ENCODE data around the gene SLC37A1. TPM values are rescaled to one million over a fixed set of nuclear protein-coding genes. Genes with fewer than 3 reads are reported as not detected.

SLC37A1 gene
- total RNA-seq, 4 donors from 2014 or later: 66.0 to 249 (median 195) TPM

DNA sequence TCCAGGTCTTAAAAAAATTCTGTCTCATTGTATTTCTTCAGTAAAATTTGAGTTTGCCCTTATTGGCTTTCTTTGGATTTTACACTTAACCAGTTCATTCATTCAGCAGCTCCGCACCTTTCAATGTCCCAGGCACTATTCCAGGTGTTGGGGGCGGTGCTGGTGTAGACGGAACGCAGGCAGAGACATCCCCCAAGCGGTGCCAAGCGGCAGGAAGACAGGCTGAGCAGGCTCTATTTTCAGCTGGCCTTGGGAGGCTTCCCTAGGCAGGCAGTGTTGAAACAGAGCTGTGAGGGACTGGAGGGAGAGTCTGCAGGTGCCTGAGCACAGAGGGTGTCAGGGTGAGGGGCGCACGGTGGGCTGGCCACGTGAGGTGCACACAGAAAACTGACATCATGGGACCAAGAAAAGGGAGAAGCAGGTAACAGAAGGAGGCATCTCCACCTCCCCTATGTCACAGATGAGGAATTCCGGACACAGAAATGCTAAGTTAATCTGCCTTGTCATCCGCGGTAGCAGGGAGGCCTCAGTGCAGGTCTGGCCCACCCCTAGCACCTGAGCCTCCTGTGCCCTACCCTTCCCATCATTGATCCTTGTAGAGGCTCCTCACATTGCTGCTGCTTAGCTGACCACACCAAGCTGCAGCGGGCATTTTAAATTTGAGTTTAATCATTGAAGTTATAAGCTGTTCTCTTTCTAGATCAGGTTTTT, 40.8 kb downstream of the SLC37A1 start:
- Histone ChIP-seq H3K4me1 (no peaks in the 10 kb centered on the region), H3K27me3 (no peaks in the 10 kb centered on the region), H3K27ac (no peak overlapping the region), H3K36me3 (peaks cover 0 to 60% (median 0%) of the 10 kb centered on the region in 3 donors), H3K9me3 (no peaks in the 10 kb centered on the region), H3K4me3 (no peak overlapping the region)
- TF ChIP-seq, protein P1, sequence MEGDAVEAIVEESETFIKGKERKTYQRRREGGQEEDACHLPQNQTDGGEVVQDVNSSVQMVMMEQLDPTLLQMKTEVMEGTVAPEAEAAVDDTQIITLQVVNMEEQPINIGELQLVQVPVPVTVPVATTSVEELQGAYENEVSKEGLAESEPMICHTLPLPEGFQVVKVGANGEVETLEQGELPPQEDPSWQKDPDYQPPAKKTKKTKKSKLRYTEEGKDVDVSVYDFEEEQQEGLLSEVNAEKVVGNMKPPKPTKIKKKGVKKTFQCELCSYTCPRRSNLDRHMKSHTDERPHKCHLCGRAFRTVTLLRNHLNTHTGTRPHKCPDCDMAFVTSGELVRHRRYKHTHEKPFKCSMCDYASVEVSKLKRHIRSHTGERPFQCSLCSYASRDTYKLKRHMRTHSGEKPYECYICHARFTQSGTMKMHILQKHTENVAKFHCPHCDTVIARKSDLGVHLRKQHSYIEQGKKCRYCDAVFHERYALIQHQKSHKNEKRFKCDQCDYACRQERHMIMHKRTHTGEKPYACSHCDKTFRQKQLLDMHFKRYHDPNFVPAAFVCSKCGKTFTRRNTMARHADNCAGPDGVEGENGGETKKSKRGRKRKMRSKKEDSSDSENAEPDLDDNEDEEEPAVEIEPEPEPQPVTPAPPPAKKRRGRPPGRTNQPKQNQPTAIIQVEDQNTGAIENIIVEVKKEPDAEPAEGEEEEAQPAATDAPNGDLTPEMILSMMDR (IDR thresholded peaks at IDR 0.05): no peak
- peak in 1 of 3 donors; percentile 35 for DNase-seq

DNA sequence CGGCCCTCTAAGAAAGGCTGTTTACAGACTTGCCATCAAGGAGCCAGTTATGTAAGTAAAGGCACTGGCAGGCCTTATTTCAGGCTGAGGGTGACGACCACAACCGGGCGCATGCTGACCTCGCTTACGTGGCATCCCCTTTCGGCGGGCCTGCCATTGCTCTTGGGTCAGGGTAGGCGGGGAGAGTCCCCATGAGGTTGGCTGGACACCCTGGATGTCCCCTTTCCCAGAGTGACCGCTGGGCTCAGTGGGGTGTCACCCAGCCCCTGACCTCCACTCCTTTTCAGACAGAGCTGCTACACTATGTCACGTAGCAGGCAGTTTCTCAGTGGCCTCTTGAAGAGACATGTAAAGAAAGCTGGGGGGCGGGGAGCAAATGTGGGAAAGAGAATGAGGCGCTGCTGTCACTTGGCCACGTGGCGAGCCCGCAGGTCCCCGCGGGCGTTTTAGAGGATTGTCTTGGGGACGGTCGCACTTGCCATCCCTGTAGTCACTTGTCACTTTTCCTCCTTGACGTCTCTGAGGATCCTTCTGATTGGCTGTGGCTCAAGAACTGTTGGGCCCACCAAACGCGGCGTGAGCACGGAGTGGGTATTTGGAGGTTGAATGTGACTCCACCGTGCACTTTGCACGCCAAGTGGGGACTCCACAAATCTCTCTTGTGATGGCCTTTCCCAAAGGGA, 42.2 kb downstream of the SLC37A1 start:
- TF ChIP-seq POLR2A (IDR thresholded peaks at IDR 0.05): no peak
- TF ChIP-seq, protein P1 (IDR thresholded peaks at IDR 0.05): no peak
- Histone ChIP-seq H3K9me3 (no peaks in the 10 kb centered on the region), H3K27ac (no peak overlapping the region), H3K4me1 (no peaks in the 10 kb centered on the region), H3K36me3 (peaks cover 0 to 72% (median 0%) of the 10 kb centered on the region in 3 donors), H3K27me3 (no peaks in the 10 kb centered on the region), H3K4me3 (no peak overlapping the region)
- peak in 1 of 3 donors; percentile 40 for DNase-seq

DNA sequence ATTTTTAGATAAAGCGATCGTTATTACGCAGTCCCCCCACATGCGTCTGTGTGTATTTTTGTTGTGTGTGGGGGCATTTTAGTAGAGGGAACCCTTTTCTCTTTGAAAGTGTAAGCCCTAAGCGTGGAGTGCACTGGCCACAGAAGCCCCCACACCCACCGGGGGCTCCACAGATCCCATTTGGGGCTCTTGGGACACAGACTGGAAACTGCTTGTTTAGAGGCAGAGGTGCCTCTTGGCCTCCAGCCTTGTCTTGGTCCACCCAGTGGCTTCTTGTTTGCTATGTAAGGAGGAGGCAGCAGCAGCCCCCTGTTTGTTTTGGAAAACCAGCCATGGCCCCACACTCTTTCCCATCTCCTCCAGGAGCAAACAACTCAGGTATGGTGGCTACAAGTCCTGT, 42.8 kb downstream of the SLC37A1 start:
- no peaks in the 10 kb centered on the region for H3K27me3 ChIP-seq
- TF ChIP-seq, protein P1 (IDR thresholded peaks at IDR 0.05): no peak
- no peak for TF ChIP-seq POLR2A (IDR thresholded peaks at IDR 0.05)
- no peaks in the 10 kb centered on the region for H3K9me3 ChIP-seq
- peak in 1 of 3 donors; percentile 29 for DNase-seq
- H3K4me1 ChIP-seq: no peaks in the 10 kb centered on the region
- peak overlapping the region in 1 of 4 donors; percentile 1 for H3K27ac ChIP-seq
- peaks cover 0 to 78% (median 0%) of the 10 kb centered on the region in 3 donors for H3K36me3 ChIP-seq
- no peak overlapping the region for H3K4me3 ChIP-seq

DNA sequence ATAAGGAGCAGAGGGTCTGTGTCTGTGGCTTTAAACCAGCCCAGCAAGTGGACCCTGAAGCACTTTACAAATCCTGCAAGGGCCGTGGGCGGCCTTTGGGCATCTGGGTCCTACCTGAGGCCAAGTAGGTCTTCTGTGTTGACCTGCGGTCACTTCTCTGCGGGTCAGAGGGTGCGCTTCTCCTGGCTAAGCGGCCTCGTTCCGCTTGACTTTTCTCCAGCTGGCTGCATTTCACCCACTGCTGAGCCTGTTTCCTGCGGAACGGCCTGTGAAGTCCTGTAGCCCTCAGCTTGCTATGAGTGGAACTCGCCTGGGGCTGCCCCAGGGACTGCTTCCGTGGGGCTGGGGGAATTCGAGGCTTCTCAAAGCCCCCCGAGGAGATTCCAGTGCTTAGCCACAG, 43.3 kb downstream of the SLC37A1 start:
- peak in 2 of 3 donors; percentile 50 to 58 for DNase-seq
- H3K4me3 ChIP-seq: no peak overlapping the region
- H3K27ac ChIP-seq: peak overlapping the region in 1 of 4 donors; percentile 1
- H3K9me3 ChIP-seq: no peaks in the 10 kb centered on the region
- peaks cover 0 to 83% (median 0%) of the 10 kb centered on the region in 3 donors for H3K36me3 ChIP-seq
- H3K27me3 ChIP-seq: no peaks in the 10 kb centered on the region
- no peaks in the 10 kb centered on the region for H3K4me1 ChIP-seq
- TF ChIP-seq POLR2A (IDR thresholded peaks at IDR 0.05): no peak
- TF ChIP-seq, protein P1 (IDR thresholded peaks at IDR 0.05): no peak

DNA sequence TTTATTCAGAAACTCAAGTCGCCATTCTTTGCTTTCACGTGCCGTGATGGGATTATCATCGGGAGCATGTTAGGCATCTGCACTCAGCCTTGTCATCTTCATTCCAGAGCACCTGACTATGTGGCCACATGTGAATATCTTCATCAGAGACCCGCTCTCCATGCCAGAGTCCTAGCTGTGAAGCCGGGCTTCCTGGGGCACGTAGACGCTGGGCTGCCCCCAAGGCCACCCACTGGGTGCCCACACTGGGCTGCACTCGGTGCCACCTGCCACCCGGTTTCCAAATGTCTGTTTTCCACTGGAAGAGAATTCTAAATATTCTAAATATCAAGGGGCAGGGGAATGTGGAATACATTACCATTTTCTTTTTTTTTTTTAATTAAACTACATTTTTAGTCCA, 43.8 kb downstream of the SLC37A1 start:
- TF ChIP-seq POLR2A (IDR thresholded peaks at IDR 0.05): no peak
- TF ChIP-seq, protein P1 (IDR thresholded peaks at IDR 0.05): no peak
- peak in 1 of 3 donors; percentile 32 for DNase-seq

More for the DNA sequence above, 43.8 kb downstream of the SLC37A1 start:
- H3K9me3 ChIP-seq: no peaks in the 10 kb centered on the region
- no peaks in the 10 kb centered on the region for H3K4me1 ChIP-seq
- no peak overlapping the region for H3K4me3 ChIP-seq
- H3K27ac ChIP-seq: no peak overlapping the region
- H3K36me3 ChIP-seq: peaks cover 0 to 88% (median 0%) of the 10 kb centered on the region in 3 donors
- H3K27me3 ChIP-seq: no peaks in the 10 kb centered on the region
